Endothelial cell of umbilical vein (primary cell): ENCODE data around the gene ATXN1. TPM values are rescaled to one million over a fixed set of nuclear protein-coding genes. Genes with fewer than 3 reads are reported as not detected.
A peak's percentile ranks its signal among the peaks of the same experiment; 100 is the strongest.

Source experiments
- BruUV-seq: library from RNA; stranded (reverse); fragments of 400-500 nt; replicated peaks from 2 replicates; lab custom pipeline; 2021; lab: Mats Ljungman, UMichigan
- CTCF ChIA-PET: fragments of 300-600, 350-600 bp; sonication (Branson Sonifier 250); formaldehyde crosslinking; loops from one replicate; lab custom pipeline; 2021; ENCODE audit warnings: antibody characterized with exemption, inconsistent platforms; lab: Charles Lee
- POLR2A ChIA-PET: fragments of 300-600, 350-600 bp; sonication (Branson Sonifier 250); formaldehyde crosslinking; loops from one replicate; lab custom pipeline; 2021; ENCODE audit warnings: antibody characterized with exemption, inconsistent platforms; lab: Charles Lee
- DNase-seq: peaks from one replicate; pipeline ENCODE4 v3.0.0-alpha.2; 2011; ENCODE audit warnings: low read depth, low spot score
- FAIRE-seq: peaks from 2 replicates; lab custom pipeline; 2011; peaks lifted over from hg19 to GRCh38; lab: Jason Lieb, UNC
- H2AFZ ChIP-seq: 2 replicates; pipeline ENCODE4 v1.6.0; 2012; ENCODE audit warnings: low read depth, low read length, control low read depth, inconsistent platforms
- H3K27ac ChIP-seq: 2 replicates; pipeline ENCODE4 v1.5.1; 2011; ENCODE audit warnings: low read depth, mild to moderate bottlenecking, control low read depth, low read length, moderate library complexity; ENCODE audit not compliant: insufficient read depth
- H3K27me3 ChIP-seq, 2 experiments: 2 replicates each; pipeline versions ENCODE4 v1.6.0 to v1.6.1; 2011; ENCODE audit warnings: low read length in 2 of 2, mixed read lengths in 1 of 2; ENCODE audit not compliant: control insufficient read depth in 2 of 2, insufficient read depth in 2 of 2
- H3K36me3 ChIP-seq, 2 experiments: 2 replicates in 1 of 2; 3 replicates in 1 of 2; pipeline ENCODE4 v1.5.1; 2011; ENCODE audit warnings: low read length in 2 of 2, mild to moderate bottlenecking in 1 of 2, moderate library complexity in 1 of 2; ENCODE audit not compliant: control insufficient read depth in 2 of 2, insufficient read depth in 2 of 2; ENCODE audit errors: extremely low read depth in 1 of 2
- H3K4me1 ChIP-seq: 3 replicates; pipeline ENCODE4 v1.5.1; 2011; ENCODE audit warnings: mild to moderate bottlenecking, low read length; ENCODE audit not compliant: control insufficient read depth, insufficient read depth; ENCODE audit errors: extremely low read depth
- H3K4me2 ChIP-seq: 2 replicates; pipeline ENCODE4 v1.6.1; 2011; ENCODE audit warnings: low read length, control low read depth, mixed read lengths; ENCODE audit not compliant: insufficient read depth
- H3K4me3 ChIP-seq, 3 experiments: fragments of 200-600 bp in 1 of 3; sonication (generic), shearing (Covaris generic) in 1 of 3; replicated peaks in 1 of 3; 2 replicates each; pipeline ENCODE4 v1.5.1; 2011 to 2016; ENCODE audit warnings: control low read depth in 3 of 3, low read length in 3 of 3, mild to moderate bottlenecking in 2 of 3, inconsistent platforms in 1 of 3, low read depth in 1 of 3, moderate library complexity in 1 of 3; ENCODE audit not compliant: insufficient read depth in 1 of 3
- H3K79me2 ChIP-seq: 2 replicates; pipeline ENCODE4 v1.6.0; 2012; ENCODE audit warnings: low read length, inconsistent platforms; ENCODE audit not compliant: control insufficient read depth, insufficient read depth
- H3K9ac ChIP-seq: replicated peaks from 2 replicates; pipeline ENCODE3; 2011; ENCODE audit warnings: low read length, control low read depth; ENCODE audit not compliant: insufficient read depth; ENCODE audit errors: extremely low read depth
- H3K9me1 ChIP-seq: replicated peaks from 3 replicates; pipeline ENCODE4 v1.6.0; 2011; ENCODE audit warnings: mild to moderate bottlenecking, low read length; ENCODE audit not compliant: control insufficient read depth, insufficient read depth; ENCODE audit errors: extremely low read depth
- H3K9me3 ChIP-seq: replicated peaks from 2 replicates; pipeline ENCODE4 v1.5.1; 2012; ENCODE audit warnings: low read length, inconsistent platforms; ENCODE audit not compliant: control insufficient read depth, insufficient read depth
- H4K20me1 ChIP-seq: replicated peaks from 2 replicates; pipeline ENCODE3; 2011; ENCODE audit warnings: mild to moderate bottlenecking, low read length; ENCODE audit not compliant: control insufficient read depth, insufficient read depth; ENCODE audit errors: extremely low read depth
- EZH2 ChIP-seq: IDR thresholded peaks from 2 replicates; pipeline ENCODE4 v1.6.1; 2012; ENCODE audit warnings: borderline replicate concordance, low read depth, mild to moderate bottlenecking, moderate library complexity, low read length, inconsistent platforms; ENCODE audit not compliant: severe bottlenecking
- FOS ChIP-seq: IDR thresholded peaks from 2 replicates; pipeline ENCODE4 v1.6.1; 2011; ENCODE audit warnings: mild to moderate bottlenecking, low read length, moderate library complexity, borderline replicate concordance; ENCODE audit not compliant: insufficient read depth
- GATA2 ChIP-seq: IDR thresholded peaks from 2 replicates; pipeline ENCODE4 v1.7.0; 2011; ENCODE audit warnings: low read depth, mild to moderate bottlenecking, moderate library complexity, mixed read lengths, low read length; ENCODE audit not compliant: insufficient read length, insufficient read depth
- JUN ChIP-seq: IDR thresholded peaks from 2 replicates; pipeline ENCODE4 v1.6.1; 2011; ENCODE audit warnings: borderline replicate concordance, low read depth; ENCODE audit not compliant: insufficient read length, insufficient read depth
- MYC ChIP-seq: IDR thresholded peaks from one replicate; pipeline ENCODE4 v1.6.1; 2011; ENCODE audit warnings: mild to moderate bottlenecking, low read depth, low read length
- POLR2A ChIP-seq: IDR thresholded peaks from 2 replicates; pipeline ENCODE4 v1.6.1; 2012; ENCODE audit warnings: low read depth, mild to moderate bottlenecking, control low read depth, low read length
- POLR2AphosphoS5 ChIP-seq: IDR thresholded peaks from 2 replicates; pipeline ENCODE4 v1.6.1; 2012; ENCODE audit warnings: low read depth, mild to moderate bottlenecking, control low read depth, low read length, moderate library complexity; ENCODE audit not compliant: insufficient read depth
- dilution Hi-C: fragments of 300-500 bp; cut with MboI; formaldehyde crosslinking; loops from one replicate; pipeline ENCODE4 v1.15.0; 2019; ENCODE audit warnings: low sequenced_read_pairs; ENCODE audit not compliant: extremely low pct_ligation_motif_present
- intact Hi-C: fragments of 100-400 bp; cut with micrococcal nuclease; formaldehyde crosslinking; loops from one replicate; pipeline ENCODE4 v1.10.0; 2022
- polyA plus RNA-seq, 4 experiments: library from polyadenylated mRNA; depleted of rRNA in 3 of 4; stranded (reverse) in 3 of 4; unstranded in 1 of 4; fragments of >200 nt; gene quantifications; 2 replicates each; pipeline versions ENCODE4 v1.2.1 to v1.2.3, GENCODE V29; 2011 to 2012; ENCODE audit warnings: missing spikeins in 1 of 4
- total RNA-seq: library from RNA; stranded (reverse); gene quantifications from 2 replicates; pipeline ENCODE4 v1.2.3, GENCODE V29; 2021
- TF ChIP-seq, protein P1 (sequence below): IDR thresholded peaks from 2 replicates; pipeline ENCODE4 v1.6.1; 2011; ENCODE audit not compliant: insufficient read depth, insufficient read length
- TF ChIP-seq, protein P2 (sequence below), 2 donors: IDR thresholded peaks; 1 replicate in 1 of 2; 2 replicates in 1 of 2; pipeline ENCODE4 v1.5.1; 2011; ENCODE audit warnings: low read length in 2 of 2, mild to moderate bottlenecking in 2 of 2, moderate library complexity in 2 of 2, control low read depth in 1 of 2, inconsistent platforms in 1 of 2, low read depth in 1 of 2; ENCODE audit not compliant: insufficient read depth in 1 of 2; ENCODE audit errors: extremely low read depth in 1 of 2

ATXN1 gene
- total and polyA plus RNA-seq, 2 donors (not counting 3 experiments of a cell fraction or from before 2014, with no cell fraction given) = 16.4 to 33.0 TPM

DNA sequence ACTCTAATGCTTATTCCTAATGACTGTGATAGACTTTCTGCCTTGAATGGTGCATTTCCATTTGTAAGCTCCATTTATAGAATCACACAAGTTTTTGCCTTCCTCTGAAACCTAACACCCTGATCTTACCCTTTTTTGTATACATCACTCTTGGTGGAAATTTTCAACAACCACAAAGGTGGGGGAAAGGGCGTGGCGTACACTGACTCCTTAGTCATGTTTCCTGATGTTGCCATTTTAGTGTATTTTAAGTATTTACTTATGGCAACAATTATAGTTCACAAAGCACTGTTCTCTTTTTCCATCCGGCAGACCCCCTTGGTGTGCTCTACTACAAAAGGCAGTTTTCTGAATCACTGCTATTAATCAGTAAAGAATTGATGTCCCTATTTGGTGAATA, 92.0 kb downstream of the ATXN1 start:
- no TSS peak for BruUV-seq
- Histone ChIP-seq H3K79me2 (no peaks in the 10 kb centered on the region), H2AFZ (no peak overlapping the region)

More for the DNA sequence above, 92.0 kb downstream of the ATXN1 start:
- ChIA-PET CTCF (interaction anchor here (1.0 kb wide), 1 partner anchor 94 kb away, joined by 3 read pairs; no protein-coding TSS in a partner anchor), POLR2A (no interaction called here)
- dilution Hi-C loops (no loop called here), intact Hi-C loops (loop anchor here (1.0 to 5.0 kb wide), 3 partner anchors 44 to 157 kb away; partner anchors contain the start of gene ATXN1)
- H4K20me1 ChIP-seq = no peaks in the 10 kb centered on the region
- peak overlapping the region; percentile 65 for H3K4me2 ChIP-seq
- DNase-seq (peak; percentile 94), FAIRE-seq (peak; percentile 80)
- H3K4me1 ChIP-seq = peaks cover 17% of the 10 kb centered on the region
- H3K9me3 ChIP-seq = no peaks in the 10 kb centered on the region
- H3K9me1 ChIP-seq = no peaks in the 10 kb centered on the region
- H3K27me3 ChIP-seq = no peaks in the 10 kb centered on the region
- peak overlapping the region; percentile 69 for H3K27ac ChIP-seq
- peaks cover 0 to 2% of the 10 kb centered on the region in 2 experiments for H3K36me3 ChIP-seq
- H3K9ac ChIP-seq = no peak overlapping the region
- TF ChIP-seq GATA2 (no peak), JUN (peak; percentile 57), POLR2AphosphoS5 (no peak), EZH2 (no peak), POLR2A (no peak), MYC (no peak), FOS (peak; percentile 68)
- TF ChIP-seq, protein P1, sequence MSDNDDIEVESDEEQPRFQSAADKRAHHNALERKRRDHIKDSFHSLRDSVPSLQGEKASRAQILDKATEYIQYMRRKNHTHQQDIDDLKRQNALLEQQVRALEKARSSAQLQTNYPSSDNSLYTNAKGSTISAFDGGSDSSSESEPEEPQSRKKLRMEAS = no peak
- TF ChIP-seq, protein P2, sequence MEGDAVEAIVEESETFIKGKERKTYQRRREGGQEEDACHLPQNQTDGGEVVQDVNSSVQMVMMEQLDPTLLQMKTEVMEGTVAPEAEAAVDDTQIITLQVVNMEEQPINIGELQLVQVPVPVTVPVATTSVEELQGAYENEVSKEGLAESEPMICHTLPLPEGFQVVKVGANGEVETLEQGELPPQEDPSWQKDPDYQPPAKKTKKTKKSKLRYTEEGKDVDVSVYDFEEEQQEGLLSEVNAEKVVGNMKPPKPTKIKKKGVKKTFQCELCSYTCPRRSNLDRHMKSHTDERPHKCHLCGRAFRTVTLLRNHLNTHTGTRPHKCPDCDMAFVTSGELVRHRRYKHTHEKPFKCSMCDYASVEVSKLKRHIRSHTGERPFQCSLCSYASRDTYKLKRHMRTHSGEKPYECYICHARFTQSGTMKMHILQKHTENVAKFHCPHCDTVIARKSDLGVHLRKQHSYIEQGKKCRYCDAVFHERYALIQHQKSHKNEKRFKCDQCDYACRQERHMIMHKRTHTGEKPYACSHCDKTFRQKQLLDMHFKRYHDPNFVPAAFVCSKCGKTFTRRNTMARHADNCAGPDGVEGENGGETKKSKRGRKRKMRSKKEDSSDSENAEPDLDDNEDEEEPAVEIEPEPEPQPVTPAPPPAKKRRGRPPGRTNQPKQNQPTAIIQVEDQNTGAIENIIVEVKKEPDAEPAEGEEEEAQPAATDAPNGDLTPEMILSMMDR (IDR thresholded peaks at IDR 0.05; ENCODE audit: extremely low read depth in 1 of 2, insufficient read depth in 1 of 2, low read depth in 1 of 2, low read length in 2 of 2) = no peak
- no peak overlapping the region for H3K4me3 ChIP-seq
